Measurements from ENCODE around the gene WDR44.
"Not testable (repeated sequence)": the region's sequence is repeated elsewhere in the genome, so short reads cannot be mapped to it uniquely, and the experiment has no call there.

WDR44 gene

GRCh38 chrX:118448273-118448783, 102.4 kb downstream of the WDR44 start:
- no peak overlapping the region for H3K4me3 ChIP-seq
- H3K27ac ChIP-seq = no peak overlapping the region
- no peak for TF ChIP-seq CTCF (IDR thresholded peaks at IDR 0.05)
- no peak for DNase-seq (ENCODE audit: low spot score)

GRCh38 chrX:118455013-118455412, 109.1 kb downstream of the WDR44 start:
- no peak for DNase-seq (ENCODE audit: low spot score)
- no peak for TF ChIP-seq CTCF (IDR thresholded peaks at IDR 0.05)
- H3K27ac ChIP-seq = no peak overlapping the region
- H3K4me3 ChIP-seq = no peak overlapping the region

- Histone ChIP-seq H3K27ac (no peak overlapping the region), H3K4me3 (no peak overlapping the region)
- DNase-seq (ENCODE audit: low spot score) = no peak
- peak; percentile 35 for TF ChIP-seq CTCF (IDR thresholded peaks at IDR 0.05)
Measured at GRCh38 chrX:118459494-118459893, 113.6 kb downstream of the WDR44 start.

- TF ChIP-seq CTCF (IDR thresholded peaks at IDR 0.05) = no peak
- DNase-seq (ENCODE audit: low spot score) = no peak
- Histone ChIP-seq H3K4me3 (no peak overlapping the region), H3K27ac (no peak overlapping the region)
Measured at GRCh38 chrX:118464501-118464900, 118.6 kb downstream of the WDR44 start.

- Histone ChIP-seq H3K27ac (no peak overlapping the region), H3K4me3 (no peak overlapping the region)
- DNase-seq (ENCODE audit: low spot score) = no peak
- TF ChIP-seq CTCF (IDR thresholded peaks at IDR 0.05) = no peak
Measured at GRCh38 chrX:118468122-118468521, 122.2 kb downstream of the WDR44 start.

- H3K27ac ChIP-seq; DNase-seq (ENCODE audit: low spot score); H3K4me3 ChIP-seq: not testable (repeated sequence)
Measured at GRCh38 chrX:118470721-118471347, 124.9 kb downstream of the WDR44 start.

- Histone ChIP-seq H3K4me3 (no peak overlapping the region), H3K27ac (no peak overlapping the region)
- DNase-seq (ENCODE audit: low spot score) = no peak
- no peak for TF ChIP-seq CTCF (IDR thresholded peaks at IDR 0.05)
Measured at GRCh38 chrX:118474586-118474985, 128.7 kb downstream of the WDR44 start.
